ENCODE results near the gene IL17C.

DNA sequence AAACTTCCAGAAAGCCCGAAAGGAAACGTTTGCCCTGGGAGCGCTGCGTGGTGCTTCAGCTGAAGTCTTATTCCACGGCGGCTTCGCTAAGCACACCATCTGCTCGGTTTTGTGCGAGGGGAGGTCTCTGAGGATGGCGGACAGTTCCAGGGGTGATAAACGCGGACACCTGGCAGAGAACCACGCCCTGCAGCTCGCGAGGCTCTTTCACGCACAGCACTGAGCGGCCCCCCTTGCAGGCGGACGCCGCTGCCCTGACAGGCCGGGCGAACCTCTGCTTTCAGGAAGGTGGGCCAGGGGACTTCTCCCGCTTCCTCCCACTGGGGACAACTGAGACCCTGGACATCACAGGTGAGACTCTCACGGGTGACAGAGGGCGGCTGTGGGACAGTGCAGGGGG is 20.8 kb downstream of the IL17C start:
- TF ChIP-seq, protein P1, sequence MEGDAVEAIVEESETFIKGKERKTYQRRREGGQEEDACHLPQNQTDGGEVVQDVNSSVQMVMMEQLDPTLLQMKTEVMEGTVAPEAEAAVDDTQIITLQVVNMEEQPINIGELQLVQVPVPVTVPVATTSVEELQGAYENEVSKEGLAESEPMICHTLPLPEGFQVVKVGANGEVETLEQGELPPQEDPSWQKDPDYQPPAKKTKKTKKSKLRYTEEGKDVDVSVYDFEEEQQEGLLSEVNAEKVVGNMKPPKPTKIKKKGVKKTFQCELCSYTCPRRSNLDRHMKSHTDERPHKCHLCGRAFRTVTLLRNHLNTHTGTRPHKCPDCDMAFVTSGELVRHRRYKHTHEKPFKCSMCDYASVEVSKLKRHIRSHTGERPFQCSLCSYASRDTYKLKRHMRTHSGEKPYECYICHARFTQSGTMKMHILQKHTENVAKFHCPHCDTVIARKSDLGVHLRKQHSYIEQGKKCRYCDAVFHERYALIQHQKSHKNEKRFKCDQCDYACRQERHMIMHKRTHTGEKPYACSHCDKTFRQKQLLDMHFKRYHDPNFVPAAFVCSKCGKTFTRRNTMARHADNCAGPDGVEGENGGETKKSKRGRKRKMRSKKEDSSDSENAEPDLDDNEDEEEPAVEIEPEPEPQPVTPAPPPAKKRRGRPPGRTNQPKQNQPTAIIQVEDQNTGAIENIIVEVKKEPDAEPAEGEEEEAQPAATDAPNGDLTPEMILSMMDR (IDR thresholded peaks at IDR 0.05): no peak
- TF ChIP-seq ZFX (IDR thresholded peaks at IDR 0.05; ENCODE audit: borderline replicate concordance): no peak

Measured in 22Rv1 (cell line).